Measurements from ENCODE around the gene BMPR1B.

DNA sequence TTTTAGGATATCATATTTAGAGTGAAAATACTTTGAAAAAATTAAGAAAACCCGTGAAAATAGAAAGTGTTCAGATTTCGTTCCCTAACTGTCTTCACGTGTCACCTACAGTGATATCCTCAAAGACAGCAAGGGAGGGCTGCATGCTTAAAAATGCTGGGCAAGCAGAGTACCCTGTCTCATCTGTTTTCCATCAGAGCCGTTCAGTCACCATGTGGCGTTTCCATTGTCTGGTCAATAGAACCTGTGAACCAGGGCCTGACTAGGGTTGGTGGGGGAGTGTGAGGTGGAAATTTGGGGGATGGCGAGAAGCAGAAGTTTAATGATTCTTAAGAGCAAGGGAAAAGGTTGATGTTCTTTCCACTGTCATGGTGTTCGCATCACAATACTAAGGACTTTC lies 173.9 kb downstream of the BMPR1B start:
- TF ChIP-seq, protein P1, sequence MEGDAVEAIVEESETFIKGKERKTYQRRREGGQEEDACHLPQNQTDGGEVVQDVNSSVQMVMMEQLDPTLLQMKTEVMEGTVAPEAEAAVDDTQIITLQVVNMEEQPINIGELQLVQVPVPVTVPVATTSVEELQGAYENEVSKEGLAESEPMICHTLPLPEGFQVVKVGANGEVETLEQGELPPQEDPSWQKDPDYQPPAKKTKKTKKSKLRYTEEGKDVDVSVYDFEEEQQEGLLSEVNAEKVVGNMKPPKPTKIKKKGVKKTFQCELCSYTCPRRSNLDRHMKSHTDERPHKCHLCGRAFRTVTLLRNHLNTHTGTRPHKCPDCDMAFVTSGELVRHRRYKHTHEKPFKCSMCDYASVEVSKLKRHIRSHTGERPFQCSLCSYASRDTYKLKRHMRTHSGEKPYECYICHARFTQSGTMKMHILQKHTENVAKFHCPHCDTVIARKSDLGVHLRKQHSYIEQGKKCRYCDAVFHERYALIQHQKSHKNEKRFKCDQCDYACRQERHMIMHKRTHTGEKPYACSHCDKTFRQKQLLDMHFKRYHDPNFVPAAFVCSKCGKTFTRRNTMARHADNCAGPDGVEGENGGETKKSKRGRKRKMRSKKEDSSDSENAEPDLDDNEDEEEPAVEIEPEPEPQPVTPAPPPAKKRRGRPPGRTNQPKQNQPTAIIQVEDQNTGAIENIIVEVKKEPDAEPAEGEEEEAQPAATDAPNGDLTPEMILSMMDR (IDR thresholded peaks at IDR 0.05): no peak
- TF ChIP-seq POLR2AphosphoS5 (IDR thresholded peaks at IDR 0.05) (no peak), POLR2A (IDR thresholded peaks at IDR 0.05) (no peak)
